ENCODE results near the gene P4HA2.

DNA sequence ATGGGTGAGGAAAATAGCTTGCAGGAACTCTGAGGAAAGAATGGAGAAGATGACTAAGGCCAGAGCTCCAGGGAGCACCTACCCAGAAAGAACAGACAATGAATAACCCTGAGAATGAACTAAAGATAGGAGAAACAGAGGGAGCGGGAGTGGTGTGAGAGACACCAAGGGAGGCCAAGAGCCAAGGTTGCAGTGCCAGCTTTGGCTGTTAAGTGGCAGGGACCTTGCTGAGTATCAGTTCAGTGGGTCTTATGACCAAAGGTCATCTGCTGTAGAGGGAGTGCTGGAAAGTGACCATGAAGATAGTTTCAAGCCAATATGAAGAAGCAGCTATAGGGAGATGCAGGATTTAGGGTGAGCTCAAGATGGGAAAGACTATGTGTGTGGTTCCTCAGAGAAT is 16.7 kb downstream of the P4HA2 start:
- TF ChIP-seq REST (IDR thresholded peaks at IDR 0.05; ENCODE audit: unreplicated experiment) (no peak), CREB1 (CRISPR knock-in tag; IDR thresholded peaks at IDR 0.05; ENCODE audit: low read depth) (no peak), POLR2AphosphoS5 (IDR thresholded peaks at IDR 0.05; ENCODE audit: low read depth) (no peak), EZH2 (IDR thresholded peaks at IDR 0.05; ENCODE audit: low read depth, unreplicated experiment) (no peak), STAT1 (IDR thresholded peaks at IDR 0.05; ENCODE audit: unreplicated experiment) (no peak), CTCF (conservative IDR thresholded peaks at IDR 0.05; ENCODE audit: low read depth in 2 of 2) (no peak), ZNF331 (CRISPR knock-in tag; IDR thresholded peaks at IDR 0.05; ENCODE audit: low read depth) (no peak)

Measured in GM23338 (cell line).